NCI-H1417 (cell line): ENCODE results near the gene FAM186B.

Experiments
- DNase-seq, 3 experiments: peaks; one replicate each; lab custom pipeline; 2025; lab: John Stamatoyannopoulos, UW

Gene FAM186B

DNA sequence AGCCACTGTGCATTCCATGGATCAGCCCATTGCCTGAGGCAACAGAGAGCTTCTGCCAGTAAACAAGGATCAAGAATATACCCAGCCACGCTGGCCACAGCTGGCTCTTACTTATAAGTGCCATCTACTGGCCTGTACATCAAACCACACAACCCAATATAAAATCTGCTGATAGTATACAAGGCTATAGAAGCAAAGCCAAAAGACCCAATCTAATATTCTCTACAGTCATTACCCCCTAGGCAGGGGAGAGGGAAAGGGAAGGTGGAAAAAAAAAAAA, 4.4 kb upstream of the FAM186B start:
- DNase-seq: no peak

GRCh38 chr12:49609059-49609874, 3.8 kb upstream of the FAM186B start:
- DNase-seq: no peak

- no peak for DNase-seq
Observed at GRCh38 chr12:49604856-49605255, 583 bp downstream of the FAM186B start.

DNA sequence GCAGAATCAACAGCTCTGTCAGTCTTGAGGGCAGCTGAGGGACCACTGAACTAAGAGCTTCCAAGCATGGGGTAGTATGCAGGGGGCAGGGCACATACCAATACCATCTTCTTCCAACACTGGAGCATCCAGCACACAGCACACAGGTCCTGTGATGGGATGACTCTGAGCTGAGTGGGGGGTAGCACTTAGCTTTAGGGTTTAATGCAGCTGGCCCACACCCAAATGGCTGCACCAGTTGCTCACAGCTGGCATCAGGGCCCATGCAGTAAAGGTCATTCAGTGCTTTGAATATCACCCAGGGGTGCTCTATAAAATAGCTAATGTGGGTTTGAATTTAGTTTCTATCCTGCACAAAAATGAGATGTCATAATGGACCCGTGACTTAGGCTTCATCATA, 1.7 kb downstream of the FAM186B start:
- no peak for DNase-seq

DNA sequence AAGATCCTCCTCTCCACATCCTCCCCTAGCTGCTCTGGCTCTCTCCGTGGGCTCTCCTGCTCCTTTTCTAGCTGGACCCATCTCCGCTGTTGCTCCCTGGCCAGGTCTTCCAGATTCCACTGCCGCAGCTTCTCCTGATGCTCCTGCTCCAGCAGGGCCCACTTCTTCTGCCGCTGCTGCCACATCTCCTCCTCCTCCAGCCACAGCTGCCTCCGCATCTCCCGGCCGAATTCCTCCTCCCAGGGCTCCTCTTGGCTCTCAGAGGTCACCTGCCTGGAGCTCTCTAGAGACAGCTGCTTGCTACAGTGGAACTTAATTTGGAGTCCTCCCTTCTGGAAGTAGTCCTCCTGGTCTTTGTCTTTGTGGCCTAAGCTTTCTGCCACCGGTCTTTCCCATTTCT, 5.5 kb downstream of the FAM186B start:
- no peak for DNase-seq

- no peak for DNase-seq
Observed at GRCh38 chr12:49598527-49598926, 6.9 kb downstream of the FAM186B start.

GRCh38 chr12:49588721-49589516, 16.5 kb downstream of the FAM186B start:
- no peak for DNase-seq

DNA sequence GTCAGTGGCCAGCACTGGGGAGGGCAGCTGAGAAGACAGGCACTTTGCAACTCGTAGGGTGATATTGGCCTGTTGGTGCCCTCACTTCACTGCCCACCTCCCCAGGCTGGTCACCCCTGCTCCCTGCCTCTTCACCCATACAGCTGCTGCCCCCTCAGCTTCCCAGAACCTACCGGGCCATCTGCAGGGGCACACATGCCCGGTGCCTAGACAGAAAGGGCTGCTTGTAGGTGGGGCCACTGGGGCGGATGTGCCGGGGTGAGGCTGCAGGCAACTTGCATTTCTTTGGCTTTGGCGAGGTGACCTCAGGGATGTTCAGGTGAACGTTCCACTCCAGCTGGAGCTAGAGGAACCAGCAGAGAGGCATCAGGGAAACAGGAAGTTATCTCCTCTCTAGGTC, 17.2 kb downstream of the FAM186B start:
- DNase-seq: no peak

DNA sequence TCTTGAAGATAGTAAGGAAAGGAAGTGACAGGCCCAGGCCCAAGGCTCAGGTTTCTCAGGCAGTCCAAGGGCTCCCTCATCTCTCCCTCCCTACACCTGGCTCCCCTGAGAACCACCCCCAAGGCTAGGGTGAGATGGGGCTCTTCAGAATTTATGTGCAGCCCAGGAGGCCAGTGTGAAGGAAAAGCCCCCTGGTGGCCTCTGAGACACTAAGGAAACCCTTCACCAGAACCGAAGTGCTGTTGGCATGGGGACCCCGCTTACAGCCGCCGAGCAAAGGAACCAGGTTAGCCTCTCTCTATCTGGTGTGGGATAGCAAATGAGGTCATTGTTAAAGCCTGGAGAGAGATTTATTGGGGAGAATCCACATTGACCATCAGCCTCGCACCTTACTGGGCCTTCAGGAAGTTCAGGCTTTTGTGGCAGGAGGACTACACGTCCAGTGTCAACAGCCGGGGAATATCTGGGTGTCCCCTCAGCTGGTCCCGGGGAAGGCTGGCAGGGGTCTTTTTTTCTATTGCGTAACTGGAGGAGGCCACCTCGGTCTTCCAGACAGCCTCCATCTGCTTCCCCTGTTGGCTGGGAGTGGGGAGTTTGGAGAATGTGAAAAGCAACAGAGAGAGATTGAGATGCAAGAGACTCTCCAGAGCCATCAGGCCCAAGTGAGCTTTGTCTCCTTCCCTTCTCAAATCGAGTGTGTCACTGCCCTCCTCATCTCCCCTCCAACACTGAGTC, 18.1 kb downstream of the FAM186B start:
- DNase-seq: no peak

DNA sequence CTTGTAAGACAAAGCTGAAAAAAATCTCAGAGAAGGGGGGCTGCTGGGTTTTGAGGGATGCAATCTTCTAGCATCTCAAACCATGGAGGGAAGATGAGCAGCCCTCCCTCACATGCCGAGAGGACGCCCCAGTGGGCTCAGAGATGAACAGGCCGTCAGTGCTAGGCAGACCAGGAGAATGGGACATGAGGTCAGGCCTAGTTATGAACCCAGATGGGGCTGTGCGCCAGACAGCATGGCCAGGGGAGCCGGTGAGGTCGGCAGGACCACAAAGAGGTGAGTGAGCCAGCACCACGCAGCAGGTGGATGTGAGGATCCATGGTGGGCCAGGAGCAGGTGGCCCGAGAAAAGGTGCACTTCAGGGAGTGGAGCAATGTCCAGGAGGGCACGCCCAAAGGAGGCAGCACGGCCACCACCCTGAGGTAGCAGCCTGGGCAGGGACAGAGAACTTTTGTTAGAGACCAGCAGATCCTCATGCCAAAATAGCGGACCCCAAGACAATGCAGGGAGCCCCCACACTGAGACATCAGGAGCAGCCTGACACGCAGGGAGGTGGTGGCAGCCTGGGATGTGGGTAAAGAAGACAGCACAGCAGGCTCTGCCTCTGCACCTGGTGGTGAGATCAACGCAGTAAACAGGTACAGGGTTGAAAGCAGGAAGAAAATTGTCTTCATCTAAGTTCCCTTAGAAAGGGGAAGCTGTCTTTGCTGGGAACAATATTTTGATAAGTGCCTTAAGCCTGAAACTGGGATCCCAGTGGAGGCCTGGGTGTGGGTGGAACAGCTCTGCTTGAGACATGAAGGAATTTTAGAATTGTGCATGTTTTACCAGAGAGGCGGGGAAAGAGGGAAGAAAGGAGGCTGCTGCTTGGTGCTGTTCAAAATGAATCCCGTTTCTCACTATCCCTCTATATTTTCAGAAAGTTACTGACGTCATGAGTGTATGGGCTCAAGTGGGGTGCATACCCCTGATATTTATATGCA, 19.7 kb downstream of the FAM186B start:
- no peak for DNase-seq

GRCh38 chr12:49584591-49584990, 20.8 kb downstream of the FAM186B start:
- no peak for DNase-seq

GRCh38 chr12:49583366-49584094, 21.9 kb downstream of the FAM186B start:
- no peak for DNase-seq

- DNase-seq: no peak
Observed at GRCh38 chr12:49582850-49583249, 22.6 kb downstream of the FAM186B start.

DNA sequence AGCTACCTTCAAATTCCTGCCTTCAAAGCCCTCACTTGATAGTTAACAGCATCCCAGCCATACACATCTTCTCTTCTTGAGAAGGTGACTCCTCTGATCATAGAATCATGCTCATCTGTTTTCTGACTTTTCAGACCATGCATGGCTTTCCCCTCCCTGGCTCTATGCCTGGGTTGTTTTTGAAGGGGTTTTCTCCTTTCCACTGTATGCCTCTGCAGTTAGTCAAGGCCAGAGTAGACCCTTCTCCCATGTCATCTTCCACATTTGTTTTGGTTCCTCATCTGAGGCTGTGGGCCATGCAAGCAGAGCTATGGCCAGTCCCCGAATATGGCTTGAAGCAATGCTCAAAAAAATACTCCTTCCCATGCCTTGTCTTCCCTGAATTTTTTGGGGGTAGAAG, 23.2 kb downstream of the FAM186B start:
- no peak for DNase-seq

DNA sequence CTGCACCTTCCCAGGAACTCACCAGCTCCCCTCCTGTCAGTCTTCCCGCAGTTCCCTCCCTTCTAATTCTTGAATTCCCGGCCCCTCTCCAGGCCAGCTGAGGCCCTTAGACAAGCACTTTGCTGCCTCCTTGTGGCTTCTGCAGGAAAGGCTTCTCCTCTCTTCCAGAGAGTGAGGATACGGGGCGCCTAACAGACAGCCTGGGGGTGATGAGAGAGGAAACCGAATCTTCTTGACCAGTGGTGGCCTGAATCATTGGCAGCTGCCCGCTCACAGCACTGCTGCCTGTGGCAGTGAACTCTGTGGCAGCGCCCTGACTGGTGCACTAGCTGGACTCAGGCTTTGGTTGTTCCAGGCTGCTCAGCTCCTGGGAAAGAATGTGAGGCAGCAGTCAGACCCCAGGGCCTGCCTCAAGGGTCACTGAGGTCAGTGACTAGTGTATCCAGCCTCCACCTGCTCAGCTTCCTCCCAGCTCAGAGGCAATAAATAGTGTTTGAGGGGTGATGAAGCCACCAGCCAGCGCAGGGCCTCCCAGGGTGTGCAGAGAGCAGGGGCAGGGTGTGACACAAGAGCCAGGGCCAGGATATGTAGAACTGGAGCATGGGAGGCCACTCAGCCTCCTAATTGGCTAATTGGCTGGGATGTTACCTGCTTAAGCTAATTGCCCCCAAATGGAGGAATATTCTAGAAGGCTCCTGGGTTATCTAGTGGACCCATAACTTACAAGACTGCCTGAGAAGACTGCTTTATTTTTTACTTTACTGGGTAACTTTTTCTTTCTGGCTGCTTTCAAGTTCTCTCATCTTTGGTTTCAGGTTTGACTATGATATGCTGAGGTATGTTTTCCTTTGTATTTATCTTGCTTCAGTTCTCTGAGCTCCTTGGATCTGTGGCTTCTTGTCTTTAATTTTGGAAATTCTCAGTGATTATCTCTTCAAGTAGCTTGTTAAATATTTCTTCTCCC, 24.6 kb downstream of the FAM186B start:
- DNase-seq: peak; percentile 67 to 91 (median 86)

GRCh38 chr12:49578471-49579112, 26.8 kb downstream of the FAM186B start:
- no peak for DNase-seq

GRCh38 chr12:49577589-49578315, 27.7 kb downstream of the FAM186B start:
- DNase-seq: no peak

GRCh38 chr12:49568442-49569162, 36.8 kb downstream of the FAM186B start:
- DNase-seq: peak in 1 of 3 experiments; percentile 46
